ENCODE measurements around the gene KRT86.
"Not testable (repeated sequence)": the region's sequence is repeated elsewhere in the genome, so short reads cannot be mapped to it uniquely, and the experiment has no call there.

DNA sequence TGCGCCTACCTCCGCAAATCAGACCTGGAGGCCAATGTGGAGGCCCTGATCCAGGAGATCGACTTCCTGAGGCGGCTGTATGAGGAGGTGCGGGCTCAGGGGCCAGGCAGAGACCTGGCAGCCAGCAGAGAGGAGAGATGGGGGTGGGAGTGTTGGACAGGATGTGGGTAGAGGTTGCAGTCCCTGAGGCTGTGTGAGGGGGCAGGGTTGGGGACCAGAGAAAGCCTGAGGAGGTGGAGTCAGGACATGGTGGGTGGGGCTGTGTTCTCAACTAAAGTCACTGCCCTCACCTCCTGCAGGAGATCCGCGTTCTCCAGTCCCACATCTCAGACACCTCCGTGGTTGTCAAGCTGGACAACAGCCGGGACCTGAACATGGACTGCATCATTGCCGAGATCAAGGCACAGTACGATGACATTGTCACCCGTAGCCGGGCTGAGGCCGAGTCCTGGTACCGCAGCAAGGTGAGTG is 30.5 kb downstream of the KRT86 start:
- TF ChIP-seq, protein P1, sequence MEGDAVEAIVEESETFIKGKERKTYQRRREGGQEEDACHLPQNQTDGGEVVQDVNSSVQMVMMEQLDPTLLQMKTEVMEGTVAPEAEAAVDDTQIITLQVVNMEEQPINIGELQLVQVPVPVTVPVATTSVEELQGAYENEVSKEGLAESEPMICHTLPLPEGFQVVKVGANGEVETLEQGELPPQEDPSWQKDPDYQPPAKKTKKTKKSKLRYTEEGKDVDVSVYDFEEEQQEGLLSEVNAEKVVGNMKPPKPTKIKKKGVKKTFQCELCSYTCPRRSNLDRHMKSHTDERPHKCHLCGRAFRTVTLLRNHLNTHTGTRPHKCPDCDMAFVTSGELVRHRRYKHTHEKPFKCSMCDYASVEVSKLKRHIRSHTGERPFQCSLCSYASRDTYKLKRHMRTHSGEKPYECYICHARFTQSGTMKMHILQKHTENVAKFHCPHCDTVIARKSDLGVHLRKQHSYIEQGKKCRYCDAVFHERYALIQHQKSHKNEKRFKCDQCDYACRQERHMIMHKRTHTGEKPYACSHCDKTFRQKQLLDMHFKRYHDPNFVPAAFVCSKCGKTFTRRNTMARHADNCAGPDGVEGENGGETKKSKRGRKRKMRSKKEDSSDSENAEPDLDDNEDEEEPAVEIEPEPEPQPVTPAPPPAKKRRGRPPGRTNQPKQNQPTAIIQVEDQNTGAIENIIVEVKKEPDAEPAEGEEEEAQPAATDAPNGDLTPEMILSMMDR (IDR thresholded peaks at IDR 0.05) = not testable (repeated sequence)
- TF ChIP-seq POLR2AphosphoS5 (IDR thresholded peaks at IDR 0.05) = not testable (repeated sequence)
